IgD-negative memory B cell (primary cell): Measurements from ENCODE around the gene HNRNPLL. TPM values are rescaled to one million over a fixed set of nuclear protein-coding genes. Genes with fewer than 3 reads are reported as not detected.
"Not testable (repeated sequence)": the region's sequence is repeated elsewhere in the genome, so short reads cannot be mapped to it uniquely, and the experiment has no call there.

ENCODE experiments used
- H3K27ac Mint-ChIP-seq, 3 donors: one replicate each; pipeline ENCODE4 v1.8.0; 2020 to 2022; ENCODE audit warnings: mild to moderate bottlenecking in 3 of 3, mixed read lengths in 3 of 3, moderate library complexity in 1 of 3
- H3K27me3 Mint-ChIP-seq: one replicate; pipeline ENCODE4 v1.8.0; 2021; ENCODE audit warnings: mixed read lengths
- H3K36me3 Mint-ChIP-seq: one replicate; pipeline ENCODE4 v1.8.0; 2020; ENCODE audit warnings: mild to moderate bottlenecking, mixed read lengths
- H3K4me1 Mint-ChIP-seq, 3 donors: one replicate each; pipeline ENCODE4 v1.8.0; 2020 to 2022; ENCODE audit warnings: mixed read lengths in 3 of 3, mild to moderate bottlenecking in 1 of 3
- H3K4me3 Mint-ChIP-seq, 4 donors: one replicate each; pipeline ENCODE4 v1.8.0; 2020 to 2022; ENCODE audit warnings: mild to moderate bottlenecking in 4 of 4, mixed read lengths in 4 of 4, moderate library complexity in 3 of 4
- H3K9me3 Mint-ChIP-seq, 3 donors: one replicate each; pipeline ENCODE4 v1.8.0; 2020 to 2021; ENCODE audit warnings: mixed read lengths in 3 of 3, mild to moderate bottlenecking in 1 of 3
- polyA plus RNA-seq: library from polyadenylated mRNA; unstranded; fragments of 300-500 nt; fragmentation: Illumina TruSeq; gene quantifications from one replicate; pipeline ENCODE4 v1.2.3, GENCODE V29; 2021

Gene HNRNPLL
- polyA plus RNA-seq, 1 donor from 2014 or later: 3.1 TPM

DNA sequence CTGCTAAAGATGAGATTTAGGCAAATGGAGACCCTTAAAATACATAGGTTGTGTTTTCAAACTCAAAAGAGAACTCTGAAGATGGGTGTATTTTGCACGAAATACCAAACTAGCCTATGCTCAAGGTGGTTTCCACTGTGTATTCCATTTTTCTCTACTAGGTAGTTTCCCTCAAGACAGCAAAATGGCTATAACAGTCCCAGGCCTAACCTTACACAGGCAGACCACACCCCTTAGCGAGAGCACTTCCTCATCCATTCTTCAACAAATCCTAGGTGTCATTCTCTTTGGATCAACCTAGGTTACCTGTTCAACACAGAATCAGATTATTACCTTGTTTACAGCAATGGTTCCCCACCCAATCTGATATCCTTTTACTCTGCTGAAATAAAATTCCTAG is 42.6 kb downstream of the HNRNPLL start:
- no peak overlapping the region for H3K27ac Mint-ChIP-seq
- no peak overlapping the region for H3K4me3 Mint-ChIP-seq
- peaks cover 3% of the 10 kb centered on the region for H3K27me3 Mint-ChIP-seq
- H3K4me1 Mint-ChIP-seq: no peaks in the 10 kb centered on the region
- no peaks in the 10 kb centered on the region for H3K9me3 Mint-ChIP-seq
- H3K36me3 Mint-ChIP-seq: no peaks in the 10 kb centered on the region

DNA sequence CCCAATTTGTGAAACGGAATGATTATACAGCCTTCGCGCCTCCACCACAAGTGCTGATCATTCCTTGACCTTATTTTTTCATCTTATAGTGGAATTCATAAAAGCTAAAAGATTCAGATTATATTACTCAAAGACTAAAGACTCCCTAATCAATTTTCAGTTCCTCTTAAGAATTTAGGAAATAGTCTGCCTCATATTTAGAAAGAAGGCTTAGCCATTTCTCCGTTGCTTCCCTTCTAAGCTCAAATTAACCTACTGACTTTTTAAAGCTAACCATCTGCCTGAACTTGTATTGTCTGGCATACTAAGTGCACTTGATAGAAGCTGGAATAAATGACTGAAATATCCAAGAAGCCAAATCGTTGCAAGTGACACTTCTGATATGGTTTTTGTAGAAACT is 44.7 kb downstream of the HNRNPLL start:
- peaks cover 4% of the 10 kb centered on the region for H3K27me3 Mint-ChIP-seq
- no peaks in the 10 kb centered on the region for H3K4me1 Mint-ChIP-seq
- no peaks in the 10 kb centered on the region for H3K9me3 Mint-ChIP-seq
- H3K4me3 Mint-ChIP-seq: no peak overlapping the region
- H3K27ac Mint-ChIP-seq: no peak overlapping the region
- H3K36me3 Mint-ChIP-seq: no peaks in the 10 kb centered on the region

DNA sequence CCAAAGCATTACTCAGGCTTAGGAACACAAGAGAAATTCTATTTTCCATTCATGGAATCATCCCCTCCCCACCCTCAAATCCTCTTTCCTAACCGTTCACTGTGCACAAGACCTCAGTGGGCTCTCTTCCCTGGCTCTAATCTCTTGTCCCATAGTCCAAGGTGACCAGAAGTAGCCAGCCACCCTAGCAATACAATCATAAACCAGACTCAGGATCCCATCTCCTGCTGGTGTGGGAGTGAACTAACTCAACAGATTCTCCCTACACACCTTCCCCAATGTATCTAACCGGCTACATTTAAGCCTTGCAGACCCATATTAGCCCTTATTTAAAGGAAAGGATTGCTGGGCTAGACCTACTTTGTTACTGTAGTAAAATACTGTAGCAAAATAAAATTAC is 45.5 kb downstream of the HNRNPLL start:
- Mint-ChIP-seq H3K36me3 (no peaks in the 10 kb centered on the region), H3K27me3 (peaks cover 5% of the 10 kb centered on the region), H3K4me3 (no peak overlapping the region), H3K9me3 (no peaks in the 10 kb centered on the region), H3K4me1 (no peaks in the 10 kb centered on the region), H3K27ac (no peak overlapping the region)

DNA sequence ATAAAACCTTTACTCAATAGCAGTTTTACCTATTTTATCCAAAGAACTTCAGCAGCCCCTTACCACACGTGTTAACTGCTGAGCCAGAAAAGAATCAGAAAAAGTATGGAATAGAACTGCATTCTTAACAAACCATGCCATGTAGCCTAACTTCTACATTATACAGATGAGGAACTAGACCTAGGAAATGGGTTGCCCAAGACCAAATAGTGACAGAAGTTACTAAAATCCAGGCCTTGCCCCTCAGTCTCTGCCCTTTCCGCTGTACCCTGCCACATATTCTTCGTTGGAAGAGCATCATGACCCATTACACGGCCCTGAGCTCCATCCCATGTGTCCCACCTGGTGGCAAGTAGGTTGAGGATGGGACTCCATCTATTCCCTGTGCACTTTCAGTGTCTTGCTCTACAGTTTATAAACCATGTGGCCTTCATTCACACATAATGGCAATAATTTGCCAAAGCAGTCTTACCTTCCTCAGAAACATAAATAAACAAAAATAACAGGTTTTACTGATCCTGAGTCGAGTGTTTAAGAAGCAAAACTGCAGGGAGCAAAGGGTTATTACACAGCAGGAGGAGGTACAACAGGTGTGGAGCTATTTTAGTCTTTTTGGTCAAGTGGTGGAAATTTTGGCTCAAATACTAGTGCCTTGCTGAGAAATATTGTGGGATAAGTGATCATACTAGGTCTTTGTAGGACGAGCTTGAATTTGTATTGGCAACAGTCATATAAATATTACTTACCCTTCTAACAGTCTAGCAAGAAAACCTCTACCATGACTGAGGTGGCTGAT is 46.5 kb downstream of the HNRNPLL start:
- H3K27ac Mint-ChIP-seq: peak overlapping the region in 1 of 3 donors; percentile 39
- no peaks in the 10 kb centered on the region for H3K9me3 Mint-ChIP-seq
- no peaks in the 10 kb centered on the region for H3K36me3 Mint-ChIP-seq
- H3K27me3 Mint-ChIP-seq: peaks cover 7% of the 10 kb centered on the region
- no peak overlapping the region for H3K4me3 Mint-ChIP-seq
- no peaks in the 10 kb centered on the region for H3K4me1 Mint-ChIP-seq

DNA sequence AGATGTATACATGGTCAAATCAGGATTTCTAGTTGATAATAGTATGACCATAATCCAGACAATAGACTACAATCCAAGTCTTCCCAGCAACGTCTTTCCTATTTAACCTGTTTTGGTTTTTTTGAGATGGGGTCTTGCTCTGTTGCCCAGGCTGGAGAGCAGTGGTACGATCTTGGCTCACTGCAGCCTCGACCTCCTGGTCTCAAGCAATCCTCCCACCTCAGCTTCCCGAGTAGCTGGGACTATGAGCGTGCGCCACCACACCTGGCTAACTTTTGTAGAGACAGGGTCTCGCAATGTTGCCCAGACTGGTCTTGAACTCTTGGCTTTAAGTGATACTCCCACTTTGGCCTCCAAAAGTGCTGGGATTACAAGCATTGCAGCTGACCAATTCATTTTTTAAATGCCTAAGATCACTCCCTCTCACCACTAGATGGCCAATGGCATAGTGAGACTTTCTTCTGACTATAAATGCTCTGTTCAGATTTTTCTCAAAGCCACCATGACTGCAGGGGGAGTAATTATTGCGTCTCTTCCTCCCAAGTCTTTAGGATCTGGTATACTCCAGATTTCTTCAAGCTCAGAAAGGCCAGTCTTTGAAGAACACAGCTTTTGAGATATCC is 47.6 kb downstream of the HNRNPLL start:
- H3K36me3 Mint-ChIP-seq: no peaks in the 10 kb centered on the region
- H3K27me3 Mint-ChIP-seq: peaks cover 7% of the 10 kb centered on the region
- no peaks in the 10 kb centered on the region for H3K9me3 Mint-ChIP-seq
- no peaks in the 10 kb centered on the region for H3K4me1 Mint-ChIP-seq
- H3K27ac Mint-ChIP-seq: no peak overlapping the region
- no peak overlapping the region for H3K4me3 Mint-ChIP-seq

DNA sequence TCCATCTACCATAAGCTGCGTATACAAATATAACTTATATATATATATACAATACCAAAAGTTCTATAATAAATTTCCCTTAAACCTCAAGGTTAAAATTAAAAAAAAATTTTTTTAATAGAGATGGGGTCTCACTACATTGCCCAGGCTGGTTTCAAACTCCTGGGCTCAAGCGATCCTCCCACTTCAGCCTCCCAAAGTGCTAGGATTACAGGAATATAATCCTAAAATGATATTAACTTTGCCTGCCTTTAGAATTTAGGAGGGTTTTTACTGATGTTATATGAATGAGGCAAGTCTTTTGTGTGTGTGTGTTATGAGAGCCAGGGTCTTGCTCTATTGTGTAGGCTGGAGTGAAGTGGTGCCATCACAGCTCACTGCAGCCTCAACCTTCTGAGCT is 49.2 kb downstream of the HNRNPLL start:
- no peak overlapping the region for H3K27ac Mint-ChIP-seq
- H3K4me3 Mint-ChIP-seq: no peak overlapping the region
- peaks cover 7% of the 10 kb centered on the region for H3K27me3 Mint-ChIP-seq
- no peaks in the 10 kb centered on the region for H3K4me1 Mint-ChIP-seq
- H3K36me3 Mint-ChIP-seq: no peaks in the 10 kb centered on the region
- H3K9me3 Mint-ChIP-seq: no peaks in the 10 kb centered on the region

DNA sequence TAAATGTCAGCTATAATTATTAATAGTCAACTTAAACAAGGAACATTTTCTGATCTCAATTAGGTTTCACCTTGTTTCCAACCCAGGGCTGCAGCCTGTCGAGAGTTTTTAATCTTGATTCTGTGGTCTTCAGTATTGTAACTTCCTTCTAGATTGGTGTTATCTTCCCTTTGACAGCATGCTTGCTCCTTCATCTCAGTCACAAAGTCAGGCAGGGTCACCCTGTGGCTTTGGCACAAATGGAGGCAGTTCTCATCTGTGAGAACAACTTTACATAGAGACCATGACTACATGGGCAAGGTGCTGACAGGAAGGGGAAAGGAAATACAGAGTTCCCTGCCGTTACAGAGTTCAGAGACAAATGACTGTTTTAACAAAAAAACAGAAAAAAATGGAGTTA is 50.5 kb downstream of the HNRNPLL start:
- no peaks in the 10 kb centered on the region for H3K4me1 Mint-ChIP-seq
- peaks cover 10% of the 10 kb centered on the region for H3K27me3 Mint-ChIP-seq
- H3K4me3 Mint-ChIP-seq: no peak overlapping the region
- no peaks in the 10 kb centered on the region for H3K36me3 Mint-ChIP-seq
- no peaks in the 10 kb centered on the region for H3K9me3 Mint-ChIP-seq
- no peak overlapping the region for H3K27ac Mint-ChIP-seq

DNA sequence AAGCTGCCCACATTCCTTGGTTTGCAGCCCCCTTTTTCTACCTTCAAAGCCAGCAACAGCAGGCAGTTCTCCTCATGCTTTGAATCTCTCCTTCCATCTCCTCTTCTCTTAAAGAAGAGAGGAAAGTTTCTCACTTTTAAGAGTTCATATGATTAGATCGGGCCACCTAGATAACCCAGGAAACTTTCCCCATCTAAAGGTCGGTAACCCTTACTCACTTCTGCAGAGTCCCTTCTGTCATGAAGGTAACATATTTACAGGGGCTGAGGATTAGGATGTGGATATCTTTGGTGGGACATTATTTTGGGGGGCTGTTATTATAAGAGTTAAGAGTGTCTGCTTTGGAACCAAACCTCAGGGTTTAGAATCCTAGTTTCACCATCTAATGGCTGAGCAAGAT is 51.0 kb downstream of the HNRNPLL start:
- H3K4me1 Mint-ChIP-seq: no peaks in the 10 kb centered on the region
- H3K27me3 Mint-ChIP-seq: peaks cover 10% of the 10 kb centered on the region
- no peak overlapping the region for H3K4me3 Mint-ChIP-seq
- no peaks in the 10 kb centered on the region for H3K36me3 Mint-ChIP-seq
- no peak overlapping the region for H3K27ac Mint-ChIP-seq
- peaks cover 0 to under 1% (median 0%) of the 10 kb centered on the region in 3 donors for H3K9me3 Mint-ChIP-seq

DNA sequence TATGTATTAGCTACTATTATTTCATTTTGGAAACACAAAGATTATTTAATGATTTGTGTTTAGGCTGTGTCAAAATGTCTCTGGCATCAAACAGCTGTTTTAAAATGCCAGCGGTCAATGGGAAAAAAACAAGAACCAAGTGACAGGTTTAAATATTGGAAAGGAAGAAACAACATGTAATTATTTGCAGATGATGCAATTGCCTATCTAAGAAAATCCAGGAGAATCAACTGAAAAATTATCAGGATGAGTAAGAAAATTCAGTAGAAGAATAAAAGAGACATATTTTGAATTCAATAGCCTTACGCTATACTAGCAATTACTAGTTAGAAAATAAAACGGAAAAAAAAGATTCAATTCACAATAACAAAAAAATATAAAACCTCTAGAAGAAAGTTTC is 51.6 kb downstream of the HNRNPLL start:
- peaks cover 1% of the 10 kb centered on the region for H3K36me3 Mint-ChIP-seq
- no peak overlapping the region for H3K27ac Mint-ChIP-seq
- H3K9me3 Mint-ChIP-seq: peaks cover 0 to 3% (median 0%) of the 10 kb centered on the region in 3 donors
- no peaks in the 10 kb centered on the region for H3K4me1 Mint-ChIP-seq
- H3K4me3 Mint-ChIP-seq: no peak overlapping the region
- peaks cover 13% of the 10 kb centered on the region for H3K27me3 Mint-ChIP-seq

DNA sequence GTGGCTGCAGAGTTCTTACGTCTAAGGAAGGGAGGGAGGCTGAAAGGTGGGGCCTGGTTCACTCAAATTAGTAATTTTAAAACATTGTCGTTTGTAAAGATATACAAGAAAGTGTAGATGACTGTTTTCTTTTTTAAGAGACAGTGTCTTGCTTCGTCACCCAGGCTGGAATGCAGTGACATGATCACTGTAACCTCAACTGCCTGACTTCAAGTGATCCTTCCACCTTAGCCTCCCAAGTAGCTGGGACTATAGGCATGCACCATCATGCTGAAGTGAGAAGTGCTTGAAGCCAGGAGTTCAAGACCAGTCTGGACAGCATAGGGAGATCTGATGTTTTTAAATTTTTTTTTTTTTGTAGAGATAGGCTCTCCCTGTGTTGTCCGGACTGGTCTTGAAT is 52.9 kb downstream of the HNRNPLL start:
- Mint-ChIP-seq H3K36me3 (peaks cover 1% of the 10 kb centered on the region), H3K4me3 (no peak overlapping the region), H3K27me3 (peaks cover 12% of the 10 kb centered on the region), H3K27ac (no peak overlapping the region), H3K4me1 (no peaks in the 10 kb centered on the region), H3K9me3 (peaks cover 0 to 3% (median 0%) of the 10 kb centered on the region in 3 donors)

DNA sequence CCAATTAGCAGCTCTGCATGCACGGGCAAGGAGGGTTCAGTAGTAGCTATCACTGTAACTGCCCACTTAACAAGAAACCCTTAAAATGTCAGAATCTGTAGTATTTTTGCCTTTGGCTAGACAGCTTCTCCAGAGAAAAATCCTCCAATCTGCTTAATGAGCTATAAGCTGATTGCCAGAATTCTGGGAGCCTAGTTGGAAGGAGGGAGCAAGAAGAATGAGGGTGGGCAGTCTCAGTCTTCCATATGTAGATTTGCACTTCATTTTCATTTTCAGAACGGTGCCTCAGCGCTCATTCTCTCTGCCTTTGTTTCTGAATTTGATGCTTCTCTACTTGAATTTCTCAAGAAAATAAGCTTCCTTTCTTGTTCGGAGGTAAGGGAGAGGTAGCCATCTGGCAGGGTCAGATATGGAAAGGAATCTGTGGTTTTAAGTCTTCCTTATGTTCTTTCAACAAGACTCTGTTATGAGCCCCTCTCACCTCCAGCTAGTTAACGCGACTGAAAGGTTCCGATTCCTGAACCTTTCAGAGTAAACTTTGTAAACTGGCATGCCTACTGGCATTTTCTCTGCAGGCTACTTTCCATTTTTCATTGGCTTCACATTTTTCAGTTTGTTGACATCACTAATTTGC is 53.5 kb downstream of the HNRNPLL start:
- Mint-ChIP-seq H3K36me3 (peaks cover 1% of the 10 kb centered on the region), H3K9me3 (peaks cover 0 to 3% (median 0%) of the 10 kb centered on the region in 3 donors), H3K27ac (no peak overlapping the region), H3K4me1 (no peaks in the 10 kb centered on the region), H3K4me3 (no peak overlapping the region), H3K27me3 (peaks cover 12% of the 10 kb centered on the region)

DNA sequence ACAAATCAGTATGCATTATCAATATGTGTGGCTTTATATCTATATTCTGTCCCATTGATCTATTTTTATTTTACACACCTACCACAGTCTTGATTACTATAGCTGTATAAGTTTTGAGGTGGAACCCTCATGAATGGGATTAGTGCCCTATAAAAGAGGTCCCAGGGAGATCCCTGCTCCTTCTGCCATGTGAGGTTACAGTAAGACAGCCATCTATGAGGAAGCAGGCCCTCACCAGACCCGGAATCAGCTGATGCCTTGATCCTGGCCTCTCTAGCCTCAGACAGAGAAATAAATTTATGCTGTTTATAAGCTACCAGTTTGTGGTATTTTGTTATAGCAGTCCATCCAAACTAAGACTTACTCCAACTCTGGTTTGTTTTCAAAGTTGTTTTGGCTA is 54.9 kb downstream of the HNRNPLL start:
- no peak overlapping the region for H3K4me3 Mint-ChIP-seq

DNA sequence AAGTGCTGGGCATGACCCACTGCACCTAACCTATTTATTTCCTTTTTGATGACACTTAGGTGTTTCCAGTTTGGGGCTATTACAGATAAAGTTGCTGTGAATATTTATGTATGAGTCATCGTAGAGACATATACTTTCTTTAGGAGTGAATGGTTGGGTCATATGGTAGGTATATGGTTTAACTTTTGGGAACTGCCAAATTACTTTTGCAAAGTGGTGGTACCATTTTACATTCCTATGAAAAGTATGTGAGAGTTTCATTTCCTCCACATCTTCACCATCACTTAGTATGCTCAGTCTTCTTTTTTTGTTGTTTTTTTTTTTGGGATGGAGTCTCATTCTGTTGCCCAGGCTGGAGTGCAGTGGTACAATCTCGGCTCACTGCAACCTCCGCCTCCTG is 56.1 kb downstream of the HNRNPLL start:
- no peak overlapping the region for H3K27ac Mint-ChIP-seq
- peaks cover 0 to 3% (median 0%) of the 10 kb centered on the region in 3 donors for H3K9me3 Mint-ChIP-seq
- H3K27me3 Mint-ChIP-seq: peaks cover 20% of the 10 kb centered on the region
- no peaks in the 10 kb centered on the region for H3K4me1 Mint-ChIP-seq
- H3K4me3 Mint-ChIP-seq: no peak overlapping the region
- peaks cover 1% of the 10 kb centered on the region for H3K36me3 Mint-ChIP-seq

More for the DNA sequence above, 54.9 kb downstream of the HNRNPLL start:
- no peak overlapping the region for H3K27ac Mint-ChIP-seq
- peaks cover 1% of the 10 kb centered on the region for H3K36me3 Mint-ChIP-seq
- no peaks in the 10 kb centered on the region for H3K4me1 Mint-ChIP-seq
- peaks cover 0 to 3% (median 0%) of the 10 kb centered on the region in 3 donors for H3K9me3 Mint-ChIP-seq
- peaks cover 18% of the 10 kb centered on the region for H3K27me3 Mint-ChIP-seq

DNA sequence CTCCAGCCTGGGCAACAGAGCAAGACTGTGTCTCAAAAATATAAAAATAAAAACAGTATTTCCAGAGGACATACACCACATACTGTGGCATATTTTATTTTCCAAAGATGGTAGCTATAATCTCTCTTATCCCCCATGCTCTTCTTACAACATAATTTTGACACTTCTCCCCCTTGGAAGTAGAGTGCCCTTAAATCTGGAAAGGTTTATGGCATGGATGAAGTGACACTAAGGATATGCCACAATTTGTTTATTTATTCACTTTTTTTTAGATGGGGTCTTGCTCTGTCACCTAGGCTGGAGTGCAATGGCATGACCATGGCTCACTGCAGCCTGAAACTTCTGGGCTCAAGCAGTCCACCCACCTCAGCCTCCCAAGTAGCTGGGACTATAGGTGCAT is 56.7 kb downstream of the HNRNPLL start:
- H3K4me1 Mint-ChIP-seq: no peaks in the 10 kb centered on the region
- H3K27ac Mint-ChIP-seq: no peak overlapping the region
- peaks cover 0 to 3% (median 0%) of the 10 kb centered on the region in 3 donors for H3K9me3 Mint-ChIP-seq
- peaks cover 1% of the 10 kb centered on the region for H3K36me3 Mint-ChIP-seq
- H3K4me3 Mint-ChIP-seq: no peak overlapping the region
- H3K27me3 Mint-ChIP-seq: peaks cover 21% of the 10 kb centered on the region

DNA sequence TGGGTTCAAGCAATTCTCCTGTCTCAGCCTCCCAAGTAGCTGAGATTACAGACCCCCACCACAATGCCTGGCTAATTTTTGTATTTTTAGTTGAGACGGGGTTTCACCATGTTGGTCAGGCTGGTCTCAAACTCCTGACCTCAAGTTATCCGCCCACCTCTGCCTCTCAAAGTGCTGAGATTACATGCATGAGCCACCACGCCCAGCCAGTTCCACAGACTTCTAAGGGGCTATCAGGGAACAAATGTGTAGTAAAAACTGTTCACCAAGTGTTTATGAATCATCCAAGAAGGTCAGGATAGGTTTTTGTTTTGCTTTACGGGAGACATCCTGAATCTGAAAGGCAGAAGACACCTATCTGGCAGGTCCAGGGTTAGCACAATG is 60.5 kb downstream of the HNRNPLL start:
- not testable (repeated sequence) for H3K27ac Mint-ChIP-seq, H3K4me1 Mint-ChIP-seq, H3K36me3 Mint-ChIP-seq, H3K9me3 Mint-ChIP-seq, H3K4me3 Mint-ChIP-seq
- H3K27me3 Mint-ChIP-seq: peaks cover 21% of the 10 kb centered on the region
